K562 (cell line): ENCODE data around the gene NECTIN1. TPM values are rescaled to one million over a fixed set of nuclear protein-coding genes. Genes with fewer than 3 reads are reported as not detected.

Experiments used
- BRD9 ChIP-seq: fragments of 450-650 bp; IDR thresholded peaks from 2 replicates; pipeline ENCODE4 v1.6.1; 2018; ENCODE audit warnings: low read depth; ENCODE audit not compliant: partially characterized antibody
- CHD2 ChIP-seq: IDR thresholded peaks from 2 replicates; pipeline ENCODE4 v1.6.1; 2011; ENCODE audit warnings: low read depth, low read length
- FOXA3 ChIP-seq, 2 experiments: fragments of 450-650 bp in 1 of 2; sonication (generic) in 1 of 2; formaldehyde crosslinking; IDR thresholded peaks in 1 of 2; conservative IDR thresholded peaks in 1 of 2; 2 replicates each; pipeline versions ENCODE4 v1.4.0 to v1.8.0; 2020 to 2022; ENCODE audit warnings: mild to moderate bottlenecking in 2 of 2, missing genetic modification reagents in 1 of 2
- FOXJ3 ChIP-seq: sonication (generic); formaldehyde crosslinking; IDR thresholded peaks from 2 replicates; pipeline ENCODE4 v1.4.0; 2020; ENCODE audit warnings: mild to moderate bottlenecking, missing genetic modification reagents
- FOXP1 ChIP-seq: sonication (generic); formaldehyde crosslinking; IDR thresholded peaks from 2 replicates; pipeline ENCODE4 v1.8.0; 2022; ENCODE audit warnings: mild to moderate bottlenecking, missing genetic modification reagents
- GTF2F1 ChIP-seq: IDR thresholded peaks from 2 replicates; pipeline ENCODE4 v1.6.1; 2011; ENCODE audit warnings: low read depth, low read length, improper control_type of control experiment
- HNRNPUL1 ChIP-seq: fragments of 200-400 bp; formaldehyde crosslinking; IDR thresholded peaks from 2 replicates; pipeline ENCODE4 v1.6.1; 2017; ENCODE audit warnings: low read length
- JUNB ChIP-seq: fragments of 450-650 bp; formaldehyde crosslinking; conservative IDR thresholded peaks from 2 replicates; pipeline ENCODE4 v1.4.0; 2020; ENCODE audit warnings: mild to moderate bottlenecking
- JUND ChIP-seq, 2 experiments: IDR thresholded peaks; 2 replicates in 1 of 2; 3 replicates in 1 of 2; pipeline ENCODE4 v1.6.1; 2011; ENCODE audit warnings: borderline replicate concordance in 2 of 2, low read depth in 2 of 2, low read length in 2 of 2, improper control_type of control experiment in 1 of 2, missing biosample characterization in 1 of 2, missing genetic modification characterization in 1 of 2, missing genetic modification reagents in 1 of 2
- KLF10 ChIP-seq: fragments of 250-450 bp; sonication (Bioruptor Pico); IDR thresholded peaks from 2 replicates; pipeline ENCODE4 v1.6.1; 2021; ENCODE audit warnings: matching md5 sums
- L3MBTL2 ChIP-seq: fragments of 450-650 bp; IDR thresholded peaks from 2 replicates; pipeline ENCODE4 v1.6.1; 2016; ENCODE audit warnings: mild to moderate bottlenecking, moderate library complexity
- LEF1 ChIP-seq: fragments of 450-650 bp; IDR thresholded peaks from 2 replicates; pipeline ENCODE4 v1.6.1; 2016; ENCODE audit warnings: mild to moderate bottlenecking
- MAFG ChIP-seq: fragments of 450-650 bp; conservative IDR thresholded peaks from 2 replicates; pipeline ENCODE4 v1.6.1; 2016; ENCODE audit warnings: missing genetic modification characterization, missing compliant biosample characterization
- MAFK ChIP-seq: IDR thresholded peaks from 2 replicates; pipeline ENCODE4 v1.6.1; 2011; ENCODE audit warnings: low read length, improper control_type of control experiment
- MYNN ChIP-seq, 2 experiments: sonication (generic); formaldehyde crosslinking in 1 of 2; IDR thresholded peaks; 2 replicates each; pipeline versions ENCODE4 v1.5.0 to v1.6.1; 2016 to 2020; ENCODE audit warnings: antibody characterized with exemption in 1 of 2, missing genetic modification reagents in 1 of 2
- NFYB ChIP-seq: IDR thresholded peaks from 2 replicates; pipeline ENCODE4 v1.6.1; 2011; ENCODE audit warnings: mild to moderate bottlenecking, moderate library complexity; ENCODE audit not compliant: insufficient read length; ENCODE audit errors: extremely low read depth
- POLR2AphosphoS2 ChIP-seq: IDR thresholded peaks from 2 replicates; pipeline ENCODE4 v1.6.1; 2012; ENCODE audit warnings: low read length, improper control_type of control experiment
- PYGO2 ChIP-seq: fragments of 450-650 bp; IDR thresholded peaks from 2 replicates; pipeline ENCODE4 v1.6.1; 2016; ENCODE audit warnings: mild to moderate bottlenecking, missing genetic modification characterization, moderate library complexity, missing compliant biosample characterization
- RAD21 ChIP-seq, 2 experiments: fragments of 250-450 bp in 1 of 2; fragments of 450-650 bp in 1 of 2; sonication (Bioruptor Pico) in 1 of 2; formaldehyde crosslinking in 1 of 2; IDR thresholded peaks in 1 of 2; conservative IDR thresholded peaks in 1 of 2; 2 replicates each; pipeline versions ENCODE4 v1.4.0 to v1.8.0; 2020 to 2022; ENCODE audit warnings: mild to moderate bottlenecking in 2 of 2, moderate library complexity in 1 of 2
- RFX7 ChIP-seq: fragments of 250-450 bp; sonication (Bioruptor Pico); IDR thresholded peaks from 2 replicates; pipeline ENCODE4 v1.5.1; 2021; ENCODE audit warnings: mild to moderate bottlenecking
- SMAD1 ChIP-seq: fragments of 150-350 bp; IDR thresholded peaks from 2 replicates; pipeline ENCODE4 v1.6.1; 2014; ENCODE audit warnings: low read length, low read depth; ENCODE audit not compliant: partially characterized antibody
- U2AF1 ChIP-seq: fragments of 200-400 bp; formaldehyde crosslinking; optimal IDR thresholded peaks from 2 replicates; pipeline ENCODE3; 2017; ENCODE audit warnings: mild to moderate bottlenecking, low read depth, low read length, moderate library complexity
- ZBTB8A ChIP-seq: fragments of 450-650 bp; IDR thresholded peaks from 2 replicates; pipeline ENCODE4 v1.6.1; 2018; ENCODE audit warnings: mild to moderate bottlenecking, moderate library complexity; ENCODE audit not compliant: partially characterized antibody
- polyA plus RNA-seq, 8 experiments: library from polyadenylated mRNA; depleted of rRNA in 4 of 8; stranded (reverse) in 5 of 8; unstranded in 3 of 8; fragments of >200 nt; fragmentation: Nextera tagmentation in 2 of 8; fragmentation: Illumina TruSeq in 1 of 8; extraction: Ambion mirVana in 2 of 8; extraction: Trizol in 1 of 8; gene quantifications; 2 replicates each; pipeline versions ENCODE4 v1.2.1 to v1.2.3, GENCODE V29; 2011 to 2014; ENCODE audit warnings: inconsistent platforms in 1 of 8, missing spikeins in 1 of 8
- total RNA-seq, 7 experiments: library from RNA; depleted of rRNA in 6 of 7; stranded (reverse); fragments of >200 nt in 6 of 7; fragmentation: Illumina TruSeq in 2 of 7; extraction: Trizol in 2 of 7; gene quantifications; 2 replicates each; pipeline versions ENCODE4 v1.2.1 to v1.2.3, GENCODE V29; 2011 to 2021; ENCODE audit warnings: low replicate concordance in 1 of 7
- TF ChIP-seq, protein P1 (sequence below): fragments of 450-650 bp; IDR thresholded peaks from one replicate; pipeline ENCODE4 v1.6.1; 2018; ENCODE audit warnings: mild to moderate bottlenecking, moderate library complexity; ENCODE audit not compliant: partially characterized antibody
- TF ChIP-seq, protein P2 (sequence below): fragments of 450-650 bp; formaldehyde crosslinking; conservative IDR thresholded peaks from 2 replicates; pipeline ENCODE4 v1.4.0; 2022; ENCODE audit warnings: mild to moderate bottlenecking, missing genetic modification characterization
- TF ChIP-seq, protein P3 (sequence below): sonication (generic); formaldehyde crosslinking; IDR thresholded peaks from 2 replicates; pipeline ENCODE4 v1.5.0; 2020; ENCODE audit warnings: missing genetic modification reagents

NECTIN1 gene
- total and polyA plus RNA-seq, 9 of the 15 experiments (the other 6 are each of a cell fraction or from before 2014, with no cell fraction given) = 0.09 to 0.53 (median 0.23) TPM; not detected in 2

DNA sequence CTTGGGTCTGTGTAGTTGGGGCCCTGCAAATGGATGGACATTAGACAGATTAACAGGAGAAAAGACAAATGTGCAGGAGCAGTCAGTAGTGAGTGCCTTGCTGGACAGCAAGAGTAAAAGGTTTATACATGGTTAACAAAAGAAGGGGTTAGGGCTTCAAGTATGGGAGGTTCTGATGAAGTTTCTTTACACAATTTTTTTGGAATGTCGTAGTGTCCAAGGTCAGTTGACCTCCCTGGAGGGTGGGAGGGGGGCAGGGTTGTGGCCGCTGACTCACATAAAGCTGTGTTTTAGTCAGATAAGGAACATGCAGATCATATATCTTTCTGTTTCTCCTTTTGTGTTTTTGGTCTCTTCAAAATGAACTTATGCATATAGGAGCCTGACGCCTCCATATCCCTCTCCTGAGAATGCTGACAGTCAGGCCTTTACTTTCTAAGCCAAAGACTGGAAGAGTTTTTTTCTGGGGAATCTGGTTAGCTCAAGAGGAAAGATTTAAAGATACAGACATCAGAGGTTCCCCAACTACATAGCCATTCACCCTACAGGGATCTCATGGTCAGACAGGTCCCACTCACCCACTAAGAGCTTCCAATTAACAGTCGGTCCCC, 134.3 kb downstream of the NECTIN1 start (continued):
- TF ChIP-seq FOXP1 = no peak
- no peak for TF ChIP-seq CHD2
- no peak for TF ChIP-seq ZBTB8A
- TF ChIP-seq, protein P1, sequence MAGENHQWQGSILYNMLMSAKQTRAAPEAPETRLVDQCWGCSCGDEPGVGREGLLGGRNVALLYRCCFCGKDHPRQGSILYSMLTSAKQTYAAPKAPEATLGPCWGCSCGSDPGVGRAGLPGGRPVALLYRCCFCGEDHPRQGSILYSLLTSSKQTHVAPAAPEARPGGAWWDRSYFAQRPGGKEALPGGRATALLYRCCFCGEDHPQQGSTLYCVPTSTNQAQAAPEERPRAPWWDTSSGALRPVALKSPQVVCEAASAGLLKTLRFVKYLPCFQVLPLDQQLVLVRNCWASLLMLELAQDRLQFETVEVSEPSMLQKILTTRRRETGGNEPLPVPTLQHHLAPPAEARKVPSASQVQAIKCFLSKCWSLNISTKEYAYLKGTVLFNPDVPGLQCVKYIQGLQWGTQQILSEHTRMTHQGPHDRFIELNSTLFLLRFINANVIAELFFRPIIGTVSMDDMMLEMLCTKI = no peak
- TF ChIP-seq BRD9 = no peak
- no peak for TF ChIP-seq SMAD1
- TF ChIP-seq GTF2F1 = no peak
- TF ChIP-seq RAD21 (CRISPR knock-in tag; conservative IDR thresholded peaks at IDR 0.05 in 1 of 2, IDR thresholded peaks at IDR 0.05 in 1 of 2) = peak in 1 of 2 experiments; percentile 8; a peak in 1 of 4 replicates
- TF ChIP-seq FOXJ3 (CRISPR knock-in tag) = no peak
- TF ChIP-seq POLR2AphosphoS2 = no peak
- peak; percentile 99 for TF ChIP-seq JUND (IDR thresholded peaks at IDR 0.05; ENCODE audit: borderline replicate concordance, low read depth, low read length)
- TF ChIP-seq JUND (tag; IDR thresholded peaks at IDR 0.05; ENCODE audit: borderline replicate concordance, low read depth, low read length) = peak; percentile 98; the same call in 2 of the 3 replicates
- TF ChIP-seq MYNN (IDR thresholded peaks at IDR 0.05) = peak; percentile 59; the same call in 1 of the 2 replicates
- no peak for TF ChIP-seq MYNN (CRISPR knock-in tag; IDR thresholded peaks at IDR 0.05)
- TF ChIP-seq MAFK = peak; percentile 34; the same call in 1 of the 2 replicates
- TF ChIP-seq JUNB (CRISPR knock-in tag) = peak; percentile 84
- TF ChIP-seq PYGO2 = no peak
- TF ChIP-seq, protein P2, sequence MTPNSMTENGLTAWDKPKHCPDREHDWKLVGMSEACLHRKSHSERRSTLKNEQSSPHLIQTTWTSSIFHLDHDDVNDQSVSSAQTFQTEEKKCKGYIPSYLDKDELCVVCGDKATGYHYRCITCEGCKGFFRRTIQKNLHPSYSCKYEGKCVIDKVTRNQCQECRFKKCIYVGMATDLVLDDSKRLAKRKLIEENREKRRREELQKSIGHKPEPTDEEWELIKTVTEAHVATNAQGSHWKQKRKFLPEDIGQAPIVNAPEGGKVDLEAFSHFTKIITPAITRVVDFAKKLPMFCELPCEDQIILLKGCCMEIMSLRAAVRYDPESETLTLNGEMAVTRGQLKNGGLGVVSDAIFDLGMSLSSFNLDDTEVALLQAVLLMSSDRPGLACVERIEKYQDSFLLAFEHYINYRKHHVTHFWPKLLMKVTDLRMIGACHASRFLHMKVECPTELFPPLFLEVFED (CRISPR knock-in tag) = no peak
- TF ChIP-seq L3MBTL2 = peak; percentile 28; the same call in 1 of the 2 replicates
- peak; percentile 97 for TF ChIP-seq LEF1
- no peak for TF ChIP-seq NFYB
- TF ChIP-seq RFX7 (CRISPR knock-in tag) = no peak
- TF ChIP-seq, protein P3, sequence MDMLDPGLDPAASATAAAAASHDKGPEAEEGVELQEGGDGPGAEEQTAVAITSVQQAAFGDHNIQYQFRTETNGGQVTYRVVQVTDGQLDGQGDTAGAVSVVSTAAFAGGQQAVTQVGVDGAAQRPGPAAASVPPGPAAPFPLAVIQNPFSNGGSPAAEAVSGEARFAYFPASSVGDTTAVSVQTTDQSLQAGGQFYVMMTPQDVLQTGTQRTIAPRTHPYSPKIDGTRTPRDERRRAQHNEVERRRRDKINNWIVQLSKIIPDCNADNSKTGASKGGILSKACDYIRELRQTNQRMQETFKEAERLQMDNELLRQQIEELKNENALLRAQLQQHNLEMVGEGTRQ (CRISPR knock-in tag) = no peak
- TF ChIP-seq FOXA3 (CRISPR knock-in tag; conservative IDR thresholded peaks at IDR 0.05 in 1 of 2, IDR thresholded peaks at IDR 0.05 in 1 of 2) = no peak
- no peak for TF ChIP-seq KLF10 (CRISPR knock-in tag)
- TF ChIP-seq HNRNPUL1 = no peak
- peak; percentile 60; the same call in 1 of the 2 replicates for TF ChIP-seq MAFG (tag)
- no peak for TF ChIP-seq U2AF1
